GM19025 (cell line): ENCODE data around the gene TNF.
"Not testable (repeated sequence)": the region's sequence is repeated elsewhere in the genome, so short reads cannot be mapped to it uniquely, and the experiment has no call there.

Experiments
- ATAC-seq: cut with Tn5 transposase; IDR thresholded peaks from one replicate; pipeline ENCODE4 v1.9.1; 2021; ENCODE audit warnings: mild to moderate bottlenecking, low read depth, moderate library complexity; ENCODE audit not compliant: unreplicated experiment

Gene TNF

DNA sequence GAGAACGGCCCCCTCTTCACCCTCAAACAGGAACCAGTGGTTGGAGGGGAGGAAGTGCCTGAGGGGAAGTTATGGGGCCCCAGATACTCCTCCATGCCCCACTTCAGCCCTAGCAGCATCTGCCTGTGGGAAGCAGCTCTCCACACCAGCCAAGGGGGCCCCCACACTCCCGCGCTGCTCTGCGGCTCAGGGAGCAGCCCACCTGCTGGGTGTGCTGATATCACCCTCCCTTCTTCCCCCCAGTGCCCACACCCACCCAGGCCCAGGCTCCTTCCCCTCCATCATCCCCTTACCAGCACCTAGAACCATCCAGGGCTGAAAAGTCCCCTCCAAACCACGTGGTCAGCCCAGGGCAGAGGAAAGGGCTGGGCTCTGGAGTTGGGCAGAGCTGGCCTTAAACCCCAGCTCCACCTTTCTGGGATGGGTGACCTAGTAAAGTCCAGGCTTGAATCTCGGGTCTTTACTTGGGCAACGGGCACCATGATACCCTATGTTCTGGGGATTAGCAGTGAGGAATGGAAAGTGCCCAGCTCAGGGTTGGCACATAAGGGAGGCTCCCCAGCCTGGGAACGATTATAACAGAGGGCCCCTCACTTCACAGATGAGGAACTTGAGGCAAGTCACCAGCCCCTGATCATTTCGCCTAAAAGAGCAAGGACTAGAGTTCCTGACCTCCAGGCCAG is 11.4 kb downstream of the TNF start:
- no peak for ATAC-seq

DNA sequence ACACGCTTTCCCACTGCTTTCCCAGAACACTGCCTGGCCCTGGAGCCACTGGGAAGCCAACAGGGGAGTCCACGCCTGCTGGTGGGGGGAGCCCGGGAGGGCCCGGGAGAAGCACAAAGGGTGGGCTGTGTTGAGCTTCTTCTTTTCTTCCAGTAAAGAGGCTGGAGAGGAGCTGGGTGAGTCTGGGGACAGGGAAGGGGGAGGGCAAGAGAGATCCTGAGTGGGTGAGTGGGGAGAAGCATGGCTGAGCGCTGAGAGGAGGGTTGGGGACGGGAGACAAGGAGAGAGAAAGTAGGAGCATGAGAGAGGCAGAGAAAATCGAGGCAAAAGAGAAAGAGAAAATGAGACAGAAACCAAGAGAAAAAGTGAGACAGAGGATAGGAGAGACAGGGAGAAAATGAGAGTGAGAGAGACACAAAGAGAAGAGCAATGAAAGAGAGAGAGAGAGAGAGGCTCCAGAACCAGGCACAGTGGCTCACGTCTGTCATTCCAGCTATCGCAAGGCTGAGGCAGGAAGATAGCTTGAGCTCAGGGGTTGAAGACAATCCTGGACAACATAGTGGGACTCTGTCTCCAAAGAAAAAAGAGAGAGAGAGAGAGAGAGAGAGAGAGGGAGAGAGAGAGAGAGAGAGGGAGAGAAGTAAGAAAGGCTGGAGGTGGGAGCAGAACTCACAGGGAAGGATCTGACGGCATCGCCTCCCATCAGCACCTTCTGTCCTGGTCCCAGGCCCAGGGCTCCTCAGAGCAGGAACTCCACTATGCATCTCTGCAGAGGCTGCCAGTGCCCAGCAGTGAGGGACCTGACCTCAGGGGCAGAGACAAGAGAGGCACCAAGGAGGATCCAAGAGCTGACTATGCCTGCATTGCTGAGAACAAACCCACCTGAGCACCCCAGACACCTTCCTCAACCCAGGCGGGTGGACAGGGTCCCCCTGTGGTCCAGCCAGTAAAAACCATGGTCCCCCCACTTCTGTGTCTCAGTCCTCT is 12.7 kb downstream of the TNF start:
- ATAC-seq = no peak

DNA sequence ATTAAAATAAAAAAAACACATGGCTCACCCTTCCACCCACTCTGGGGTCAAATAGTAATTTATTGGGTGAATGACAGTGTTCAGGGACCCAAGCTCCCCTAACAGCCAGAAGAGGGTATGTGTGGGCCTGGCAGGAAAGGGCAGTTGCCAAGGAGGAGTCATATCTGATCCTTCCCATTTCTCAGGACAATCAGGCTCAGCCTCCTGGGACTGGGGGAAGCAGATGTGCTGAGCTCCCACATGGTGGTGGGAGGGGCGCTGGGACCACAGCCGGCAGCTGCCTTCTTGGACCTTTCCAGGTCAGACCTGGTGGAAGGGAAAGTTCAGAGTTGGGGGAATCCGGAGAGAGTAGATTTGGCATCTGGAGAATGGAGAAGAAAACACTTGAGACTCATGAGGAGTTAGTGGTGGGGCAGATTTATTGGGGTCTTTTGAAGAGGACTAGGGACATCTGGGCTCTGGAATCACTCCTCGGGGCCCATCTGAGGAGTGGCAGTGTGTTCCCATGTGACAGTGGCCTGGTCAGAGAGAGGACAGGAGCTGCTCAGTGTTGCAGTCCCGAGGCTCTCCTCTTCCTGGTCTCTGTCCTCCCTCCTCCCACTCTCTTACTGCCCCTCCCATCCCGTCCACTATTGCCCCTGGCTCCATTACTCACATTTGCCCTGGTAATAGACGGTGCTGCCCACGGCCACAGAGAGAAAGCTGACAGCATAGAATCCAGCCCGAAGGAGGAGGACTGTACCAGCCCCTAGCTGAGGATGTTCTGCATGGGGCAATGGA is 13.7 kb downstream of the TNF start:
- ATAC-seq = no peak

DNA sequence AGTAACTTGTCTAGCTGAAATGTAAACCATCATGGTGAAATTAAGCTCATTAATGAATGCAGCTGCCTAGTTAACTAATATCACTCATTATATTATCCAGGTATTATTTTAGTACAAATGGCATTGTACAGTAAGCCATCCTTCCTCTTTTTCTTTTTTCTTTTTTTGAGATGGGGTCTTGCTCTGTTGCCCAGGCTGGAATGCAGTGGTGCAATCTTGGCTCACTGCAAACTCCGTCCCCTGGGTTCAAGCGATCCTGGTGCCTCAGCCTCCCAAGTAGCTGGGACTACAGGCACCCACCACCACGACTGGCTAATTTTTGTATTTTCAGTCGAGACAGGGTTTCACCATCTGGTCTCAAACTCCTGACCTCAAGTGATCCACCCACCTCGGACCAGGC is 15.3 kb downstream of the TNF start:
- ATAC-seq = not testable (repeated sequence)

DNA sequence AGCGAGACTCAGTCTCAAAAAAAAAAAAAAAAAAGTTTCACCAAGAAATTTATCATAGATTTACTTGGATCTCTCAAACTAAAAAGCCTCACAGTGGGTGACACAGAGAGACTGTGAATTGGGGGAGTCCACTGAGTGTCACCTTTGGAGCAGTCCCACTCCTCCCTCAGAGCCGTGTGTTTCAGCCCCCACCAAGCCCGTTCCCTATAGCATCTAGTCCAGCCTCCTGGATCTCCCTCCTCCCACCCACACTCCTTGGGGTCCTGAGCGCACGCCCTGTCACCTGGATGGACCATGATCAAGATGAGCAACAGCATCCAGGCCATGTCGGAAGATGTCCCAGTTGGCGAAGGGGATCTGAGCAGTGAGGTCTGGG is 17.0 kb downstream of the TNF start:
- ATAC-seq = no peak

DNA sequence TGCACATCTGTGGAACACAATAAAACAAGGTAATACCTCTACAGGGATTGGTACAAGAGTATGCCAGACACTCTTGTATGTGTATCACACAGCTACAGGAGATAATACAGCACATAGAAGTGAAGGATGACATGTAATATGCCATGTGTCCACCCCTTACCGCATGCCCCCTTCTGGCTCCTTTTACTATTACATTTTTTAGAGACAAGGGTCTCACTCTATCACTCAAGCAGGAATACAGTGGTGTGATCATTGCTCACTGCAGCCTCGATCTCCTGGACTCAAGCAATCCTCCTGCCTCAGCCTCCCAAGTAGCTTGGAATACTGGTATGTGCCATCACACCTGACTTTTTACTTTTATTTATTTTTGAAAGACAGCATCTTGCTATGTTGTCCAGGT is 21.6 kb downstream of the TNF start:
- ATAC-seq = no peak

DNA sequence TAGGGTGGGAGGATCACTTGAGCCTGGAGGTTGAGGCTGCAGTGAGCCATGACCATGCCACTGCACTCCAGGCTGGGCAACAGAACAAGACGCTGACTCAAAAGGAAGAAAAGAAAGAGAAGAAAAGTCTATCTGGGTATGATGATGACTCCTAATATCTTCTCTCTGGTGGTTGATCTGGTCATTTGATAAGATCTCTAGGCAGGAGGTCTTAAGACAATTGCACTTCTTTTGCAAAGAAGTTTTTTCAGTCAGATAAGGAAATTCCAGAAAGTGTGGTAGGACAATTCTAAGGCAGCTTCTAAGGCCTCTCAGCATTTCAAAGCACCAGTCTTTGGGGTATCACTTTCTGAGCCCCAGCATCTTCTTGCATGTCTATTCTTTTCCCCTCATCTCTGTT is 32.0 kb downstream of the TNF start:
- ATAC-seq = no peak

DNA sequence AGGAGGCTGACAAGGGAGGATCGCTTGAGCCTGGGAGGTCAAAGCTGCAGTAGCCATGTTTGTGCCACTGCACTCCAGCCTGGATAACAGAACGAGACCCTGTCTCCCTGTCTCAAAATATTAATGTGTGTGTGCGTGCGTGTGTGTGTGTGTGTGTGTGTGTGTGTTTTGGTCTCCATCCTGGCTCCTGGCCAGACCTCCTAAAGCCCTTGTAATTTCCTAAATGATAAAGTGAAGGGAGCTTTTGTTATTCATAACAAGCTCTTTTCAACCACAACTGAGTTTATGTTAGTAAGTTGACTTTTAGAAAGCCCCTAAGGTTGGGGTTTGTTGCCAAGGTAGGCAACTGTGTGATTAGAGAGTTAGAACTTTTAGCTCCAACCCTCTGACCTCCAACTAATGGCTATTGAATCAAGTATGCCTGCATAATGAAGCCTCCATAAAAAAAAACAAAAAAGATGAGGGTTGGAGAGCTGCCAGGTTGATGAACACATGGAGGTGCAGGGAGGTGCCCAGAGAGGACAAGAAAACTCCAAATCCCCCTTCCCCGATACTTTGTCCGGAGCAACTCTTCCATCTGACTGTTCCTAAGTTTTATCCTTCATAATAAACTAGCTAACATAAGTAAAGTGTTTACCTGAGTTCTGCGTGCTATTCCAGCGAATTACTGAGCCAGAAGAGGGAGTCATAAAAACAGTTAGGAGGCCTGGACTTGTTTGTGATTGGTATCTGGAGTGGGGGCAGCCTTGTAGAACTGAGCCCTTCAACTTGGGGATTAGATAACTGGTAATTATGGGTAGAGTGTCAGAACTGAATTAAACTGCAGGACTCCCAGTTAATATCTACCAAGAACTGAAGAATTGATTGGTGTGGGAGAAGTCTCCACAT is 34.4 kb downstream of the TNF start:
- no peak for ATAC-seq

DNA sequence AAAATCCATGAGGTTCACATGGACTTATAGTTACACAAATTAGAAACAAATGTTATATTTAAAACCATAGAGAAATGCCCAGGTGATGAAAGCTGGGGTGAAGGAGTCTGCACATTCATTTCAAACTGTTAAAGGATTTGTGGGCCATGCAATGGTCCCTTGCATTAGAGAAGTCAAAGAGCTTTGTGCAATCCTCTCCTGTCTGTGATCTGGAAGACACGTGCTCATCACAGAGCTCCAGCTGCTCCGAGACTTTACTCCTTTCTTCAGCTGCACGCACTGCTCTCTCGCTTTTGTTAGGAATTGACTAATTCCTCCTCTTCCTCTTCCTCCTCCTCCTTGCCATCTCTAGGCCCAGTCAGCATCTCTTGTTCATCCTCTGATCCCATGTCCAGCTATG is 35.6 kb downstream of the TNF start:
- no peak for ATAC-seq

DNA sequence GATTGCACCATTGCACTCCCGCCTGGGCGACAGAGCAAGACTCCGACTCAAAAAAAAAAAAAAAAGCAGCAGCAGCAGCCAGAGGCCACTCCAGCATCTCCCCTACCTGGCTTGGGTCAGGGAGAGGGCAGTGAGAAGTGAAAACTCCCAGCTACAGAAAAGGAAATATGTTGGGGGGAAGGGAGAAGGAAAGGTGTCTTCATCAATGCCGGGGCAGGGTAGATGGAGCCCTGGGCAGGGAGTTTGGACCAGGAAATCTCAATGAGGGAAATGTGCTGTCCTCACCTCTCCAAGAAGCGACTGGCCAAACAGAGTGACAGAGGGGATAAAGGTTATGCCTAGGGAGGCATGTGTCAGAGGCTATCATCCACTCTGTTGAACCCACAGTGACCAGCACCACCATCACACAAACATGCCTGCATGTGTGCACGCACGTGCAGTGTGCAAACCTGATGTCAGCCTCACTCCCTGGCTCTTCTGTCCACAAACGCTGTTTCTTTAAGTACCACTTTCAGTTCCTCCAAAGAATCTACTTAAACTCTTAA is 38.8 kb downstream of the TNF start:
- no peak for ATAC-seq

DNA sequence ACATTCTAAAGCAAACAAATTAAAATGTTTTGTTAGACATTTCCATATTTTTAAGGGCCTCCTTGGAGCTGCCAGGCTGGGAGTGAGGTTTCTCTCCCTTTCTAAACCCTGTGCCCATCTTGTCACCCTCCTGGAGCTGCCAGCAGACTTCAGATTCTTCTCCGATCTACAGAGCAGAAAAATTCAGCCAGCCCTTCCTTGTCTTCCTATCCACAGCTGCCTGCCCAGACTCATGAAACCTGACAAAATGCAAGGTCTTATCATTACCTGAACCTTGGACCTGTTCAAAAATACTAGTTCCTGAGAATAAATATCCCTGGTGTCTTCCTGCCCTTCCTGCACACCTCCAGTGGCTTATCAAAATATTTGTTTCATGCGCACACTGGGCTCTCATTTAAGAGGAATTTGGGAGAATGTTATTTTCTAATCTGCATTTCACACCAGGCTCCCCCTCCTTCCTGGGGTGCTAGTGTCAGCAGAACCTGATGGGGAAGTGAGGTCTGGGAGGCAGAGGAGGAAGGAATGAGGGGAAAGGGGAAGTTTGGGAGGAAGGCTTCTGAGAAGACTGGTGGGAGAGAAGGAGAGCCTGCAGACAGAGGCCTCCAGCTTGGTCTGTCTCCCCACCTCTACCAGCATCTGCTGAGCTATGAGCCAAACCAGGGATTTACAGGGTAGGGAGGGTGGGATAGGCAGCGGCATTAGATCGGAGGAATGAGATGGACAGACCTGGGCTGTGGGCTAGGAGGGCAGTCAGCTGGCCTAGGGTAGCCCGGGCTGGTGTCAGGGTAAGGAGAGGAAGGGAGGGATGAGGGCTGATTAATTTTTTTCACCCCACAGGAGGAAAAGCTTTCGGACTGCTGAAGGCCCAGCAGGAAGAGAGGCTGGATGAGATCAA is 39.6 kb downstream of the TNF start, which contains the start of gene AIF1:
AIF1 (plus strand) TSS at position 551 of the 895 bp plus-strand sequence; CDS start at position 647, 96 bp downstream.
- ATAC-seq = no peak

DNA sequence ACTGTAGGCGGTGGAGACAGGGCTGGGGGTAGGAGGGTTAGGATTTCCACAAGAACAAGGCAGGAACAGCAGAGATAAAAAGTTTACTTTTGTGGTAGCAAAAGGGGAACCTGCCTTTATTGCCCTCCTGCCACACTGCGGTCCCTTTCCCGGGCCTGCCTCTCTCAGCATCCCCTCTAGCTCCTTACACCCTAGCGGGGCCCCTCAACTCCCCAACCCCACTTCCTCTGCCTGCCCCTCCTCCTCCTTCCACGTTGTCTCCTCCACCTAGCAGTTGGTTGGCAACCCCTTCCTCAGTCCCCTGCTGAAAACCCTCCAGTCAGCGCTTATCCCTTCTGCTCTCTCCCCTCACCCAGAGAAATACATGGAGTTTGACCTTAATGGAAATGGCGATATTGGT is 40.4 kb downstream of the TNF start:
- no peak for ATAC-seq

DNA sequence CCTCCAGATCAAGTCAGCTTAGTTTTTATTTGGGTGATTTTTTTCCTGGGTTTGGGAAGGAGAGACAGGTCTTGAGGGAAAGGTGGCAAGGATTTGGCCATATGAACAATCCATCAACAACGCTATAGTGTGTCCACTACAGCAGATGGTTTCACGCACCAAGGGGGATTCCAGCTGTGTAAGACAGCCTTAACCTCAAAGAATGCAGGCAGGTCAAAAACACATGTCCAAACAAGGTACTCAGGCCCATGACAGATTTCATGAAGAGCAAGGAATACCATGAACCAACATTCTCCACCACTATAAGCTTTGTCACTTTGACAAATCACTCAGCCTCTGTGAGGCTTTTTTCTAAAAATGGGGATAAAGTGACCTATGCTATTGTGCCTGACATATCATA is 41.6 kb downstream of the TNF start:
- ATAC-seq = no peak

DNA sequence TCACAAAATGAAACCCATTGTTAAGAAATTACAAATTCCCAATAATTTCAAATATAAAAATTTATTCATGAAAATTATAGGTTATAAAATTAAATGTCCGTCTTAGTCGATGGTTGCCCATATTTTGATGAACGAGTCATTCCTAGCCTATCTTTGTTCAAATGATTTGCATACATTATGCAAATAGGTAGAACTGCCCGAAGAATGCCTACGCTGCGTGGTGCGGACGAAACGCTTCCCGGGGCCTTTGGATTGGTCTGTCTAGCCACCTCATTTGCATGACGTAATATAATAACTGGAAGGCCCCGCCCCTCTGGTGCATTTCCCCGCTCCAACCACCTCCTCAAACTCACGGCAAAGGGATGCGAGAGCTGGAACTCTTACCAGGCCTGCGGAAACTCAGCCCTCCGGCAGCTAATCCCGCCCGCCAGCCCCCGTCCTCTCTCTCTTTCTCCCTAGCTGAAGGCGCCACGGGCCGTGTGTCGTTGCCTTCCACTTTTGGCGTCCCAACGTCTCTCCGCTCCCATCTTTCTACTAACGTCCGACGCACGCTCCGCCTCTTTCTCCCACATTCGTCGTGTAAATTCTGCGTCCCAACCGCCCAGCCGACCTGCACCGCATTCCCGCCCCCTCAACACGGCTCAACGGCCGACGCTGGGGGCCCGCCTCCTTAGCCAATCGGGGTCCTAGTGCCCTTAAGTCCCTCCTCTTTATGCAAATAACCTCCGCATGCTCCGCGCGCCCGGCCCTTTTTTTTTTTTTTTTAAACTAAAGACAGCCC is 44.6 kb downstream of the TNF start:
- ATAC-seq = peak; percentile 77

DNA sequence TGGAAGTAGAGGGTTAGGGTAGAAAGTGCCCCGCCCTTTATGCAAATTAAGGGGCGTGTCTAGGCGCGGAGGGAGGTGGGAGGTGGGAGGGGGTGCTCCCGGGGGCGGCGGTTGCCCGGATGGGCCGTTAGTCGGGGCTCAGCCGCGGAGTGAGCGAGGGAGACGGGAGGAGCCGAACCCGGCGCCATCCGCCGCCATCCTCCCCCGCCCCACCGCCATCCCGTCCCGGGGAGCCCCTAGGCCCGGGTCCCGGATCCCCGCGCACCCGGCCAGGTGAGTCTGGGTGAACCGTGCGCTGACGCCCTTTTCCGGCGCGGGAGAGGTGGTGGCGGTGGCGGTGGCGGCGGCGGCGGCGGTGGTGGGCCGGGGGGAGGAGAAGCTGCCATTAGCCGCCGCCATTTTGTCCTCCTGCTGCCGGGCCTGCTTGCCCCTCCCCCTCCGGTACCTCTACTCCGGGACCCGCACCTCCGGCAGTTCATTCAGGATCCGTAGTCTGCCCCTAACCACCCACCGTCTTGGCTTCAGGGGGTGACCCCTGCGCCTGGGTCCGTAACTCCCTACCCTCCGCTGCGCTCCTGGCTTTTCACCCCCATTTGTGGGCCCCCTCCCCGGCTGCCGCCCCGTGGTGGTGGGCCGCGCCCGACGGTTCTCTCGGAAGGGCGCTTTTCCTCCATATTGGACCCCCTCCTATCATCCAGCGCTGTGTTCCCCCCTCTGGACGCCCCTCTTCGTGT is 45.4 kb downstream of the TNF start, which contains the start of gene PRRC2A:
PRRC2A (plus strand) TSS at position 130 of the 734 bp plus-strand sequence. CDS start 2,075 bp downstream, outside the sequence.
- ATAC-seq = peak; percentile 56

DNA sequence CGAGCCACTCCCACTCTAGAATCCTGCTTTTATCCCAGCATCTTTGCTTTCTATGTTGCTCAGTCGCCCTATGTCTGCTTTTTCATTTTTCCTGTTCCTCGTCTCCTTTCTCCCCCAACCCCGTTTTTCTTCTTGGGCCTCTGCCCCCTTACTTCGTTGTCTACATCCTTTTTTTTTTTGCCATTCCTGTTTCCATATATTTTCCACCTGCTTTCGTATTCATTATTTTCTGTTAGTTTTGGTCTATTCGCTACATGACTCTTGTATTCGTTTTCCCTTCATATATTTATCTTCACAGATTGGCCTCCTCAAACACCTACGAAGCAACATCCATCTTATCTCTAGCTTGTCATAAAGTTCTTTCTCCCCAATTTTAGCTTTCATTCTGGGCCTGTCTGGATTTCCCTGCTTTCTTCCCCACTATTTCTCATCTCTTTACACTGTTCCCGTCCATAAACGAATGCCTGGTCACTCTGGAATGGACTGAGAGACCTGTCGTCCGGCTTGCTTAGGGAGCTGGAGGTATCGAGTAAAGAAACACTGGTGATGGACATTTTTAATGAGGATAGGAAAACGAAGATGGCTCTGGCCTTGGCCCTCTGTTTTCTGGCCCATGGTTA is 46.1 kb downstream of the TNF start:
- no peak for ATAC-seq

DNA sequence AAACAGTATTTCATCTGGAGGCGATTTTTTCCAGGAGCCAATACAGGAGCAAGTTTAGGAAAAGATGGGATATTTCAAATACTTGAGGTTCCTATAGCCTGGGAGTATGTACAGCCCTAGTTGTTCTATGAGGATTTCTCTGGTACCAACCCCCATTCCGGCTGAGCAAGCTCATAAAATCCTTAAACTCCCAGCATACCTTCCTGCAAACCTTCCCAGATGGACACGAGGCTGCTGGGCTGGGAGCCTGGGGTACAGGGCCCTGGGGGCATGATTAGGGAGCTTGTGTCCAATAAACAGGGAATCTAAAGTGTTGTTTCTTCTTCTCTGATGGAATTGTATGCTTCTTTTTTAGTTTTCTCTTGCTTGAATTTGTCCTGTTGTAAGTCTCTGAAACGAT is 46.6 kb downstream of the TNF start:
- no peak for ATAC-seq
